HepG2 (cell line): Measurements from ENCODE around the gene NEK3. TPM values are rescaled to one million over a fixed set of nuclear protein-coding genes. Genes with fewer than 3 reads are reported as not detected.
"Not testable (repeated sequence)": the region's sequence is repeated elsewhere in the genome, so short reads cannot be mapped to it uniquely, and the experiment has no call there.

Source experiments
- ATAC-seq: fragments of 200-7000 bp; cut with Tn5 transposase; 3 replicates; pipeline ENCODE4 v1.9.1; 2020; ENCODE audit warnings: mild to moderate bottlenecking, moderate library complexity
- BruUV-seq: library from RNA; stranded (reverse); fragments of 400-500 nt; replicated peaks from 2 replicates; lab custom pipeline; 2021; lab: Mats Ljungman, UMichigan
- CTCF ChIA-PET: fragments of 300-600 bp; formaldehyde crosslinking; extraction: SDS; loops from one replicate; lab custom pipeline; 2021; ENCODE audit warnings: low total read pairs, inconsistent platforms, low intra/inter-chr PET ratio; lab: Yijun Ruan, JAX
- POLR2A ChIA-PET: fragments of 350-600 bp; sonication (Branson Sonifier 250); formaldehyde crosslinking; loops from one replicate; lab custom pipeline; 2020; ENCODE audit warnings: antibody characterized with exemption, inconsistent platforms; lab: Yijun Ruan, JAX
- DNase-seq: peaks from one replicate; pipeline ENCODE4 v3.0.0-alpha.2; 2015; ENCODE audit warnings: low spot score
- FAIRE-seq: peaks from 3 replicates; lab custom pipeline; 2011; peaks lifted over from hg19 to GRCh38; lab: Jason Lieb, UNC
- H2AFZ ChIP-seq: one replicate; pipeline ENCODE4 v1.6.1; 2011; ENCODE audit warnings: low read length, inconsistent platforms
- H3K27ac ChIP-seq: fragments of 300-600 bp; 3 replicates; pipeline ENCODE4 v1.8.0; 2011; ENCODE audit warnings: mixed run types, mild to moderate bottlenecking, mixed read lengths, low read length, inconsistent platforms; ENCODE audit not compliant: insufficient read depth; ENCODE audit errors: extremely low read length
- H3K27me3 ChIP-seq, 2 experiments: fragments of 200-600 bp in 1 of 2; 2 replicates in 1 of 2; 3 replicates in 1 of 2; pipeline versions ENCODE4 v1.6.0 to v1.8.0; 2011; ENCODE audit warnings: low read length in 2 of 2, mild to moderate bottlenecking in 2 of 2, moderate library complexity in 2 of 2, inconsistent platforms in 1 of 2; ENCODE audit not compliant: insufficient read depth in 2 of 2, control insufficient read depth in 1 of 2
- H3K36me3 ChIP-seq, 2 experiments: fragments of 200-600 bp in 1 of 2; replicated peaks in 1 of 2; 2 replicates in 1 of 2; 3 replicates in 1 of 2; pipeline versions ENCODE4 v1.5.1 to v1.8.0; 2011; ENCODE audit warnings: low read length in 2 of 2, inconsistent platforms in 1 of 2; ENCODE audit not compliant: insufficient read depth in 2 of 2, control insufficient read depth in 1 of 2
- H3K4me1 ChIP-seq: 2 replicates; pipeline ENCODE4 v1.5.1; 2012; ENCODE audit warnings: low read length, inconsistent platforms; ENCODE audit not compliant: insufficient read depth
- H3K4me2 ChIP-seq: 2 replicates; pipeline ENCODE4 v1.6.0; 2011; ENCODE audit warnings: low read depth, low read length, inconsistent platforms
- H3K4me3 ChIP-seq, 3 experiments: fragments of 200-600 bp in 1 of 3; sonication (generic), shearing (Covaris generic) in 1 of 3; replicated peaks in 1 of 3; 2 replicates each; pipeline ENCODE4 v1.5.1; 2011 to 2016; ENCODE audit warnings: low read length in 3 of 3, inconsistent platforms in 2 of 3, low read depth in 2 of 3, mild to moderate bottlenecking in 2 of 3, control low read depth in 1 of 3, mixed read lengths in 1 of 3; ENCODE audit not compliant: insufficient read depth in 1 of 3
- H3K79me2 ChIP-seq: one replicate; pipeline ENCODE4 v1.6.1; 2011; ENCODE audit warnings: low read length, inconsistent platforms; ENCODE audit not compliant: insufficient read depth
- H3K9ac ChIP-seq: 2 replicates; pipeline ENCODE4 v1.6.0; 2011; ENCODE audit warnings: mild to moderate bottlenecking, low read depth, low read length, inconsistent platforms; ENCODE audit not compliant: insufficient read depth
- H3K9me3 ChIP-seq: 2 replicates; pipeline ENCODE4 v1.5.1; 2012; ENCODE audit warnings: mild to moderate bottlenecking, low read length
- H4K20me1 ChIP-seq: 2 replicates; pipeline ENCODE4 v1.6.0; 2011; ENCODE audit warnings: inconsistent platforms, mild to moderate bottlenecking, low read length, moderate library complexity; ENCODE audit not compliant: insufficient read depth
- CEBPB ChIP-seq: IDR thresholded peaks from 2 replicates; pipeline ENCODE4 v1.6.1; 2011; ENCODE audit warnings: low read depth, low read length, improper control_type of control experiment, borderline replicate concordance
- CEBPG ChIP-seq: IDR thresholded peaks from 2 replicates; pipeline ENCODE4 v1.6.1; 2016
- ZBTB33 ChIP-seq: sonication (generic); formaldehyde crosslinking; IDR thresholded peaks from 2 replicates; pipeline ENCODE4 v1.4.0; 2020; ENCODE audit warnings: missing genetic modification reagents
- ZNF770 ChIP-seq: sonication (generic); formaldehyde crosslinking; IDR thresholded peaks from 2 replicates; pipeline ENCODE4 v1.5.0; 2020; ENCODE audit warnings: mild to moderate bottlenecking, missing genetic modification reagents
- WGBS: methylation state at CpG from one replicate; pipeline ENCODE4 v1.1.6; 2017; ENCODE audit warnings: low lambda C conversion rate; 5-methylcytosine and 5-hydroxymethylcytosine counted together
- in situ Hi-C: cut with HindIII; loops from 2 replicates; pipeline ENCODE4 v1.10.0; 2017; ENCODE audit warnings: low pct_unique_long_range_greater_than_20kb; ENCODE audit not compliant: extremely low pct_ligation_motif_present
- intact Hi-C: fragments of 100-400 bp; cut with micrococcal nuclease; formaldehyde crosslinking; loops from one replicate; pipeline ENCODE4 v1.10.0; 2022; ENCODE audit not compliant: unreplicated experiment
- polyA plus RNA-seq, 8 experiments: library from polyadenylated mRNA; depleted of rRNA in 3 of 8; stranded (reverse) in 7 of 8; unstranded in 1 of 8; fragments of >200 nt; fragmentation: Illumina TruSeq in 4 of 8; extraction: Trizol in 4 of 8; gene quantifications; 2 replicates each; pipeline versions ENCODE4 v1.2.1 to v1.2.3, GENCODE V29; 2011 to 2016; ENCODE audit warnings: low read depth in 4 of 8, missing spikeins in 1 of 8, mixed read lengths in 1 of 8; ENCODE audit not compliant: insufficient read depth in 1 of 8
- total RNA-seq, 5 experiments: library from RNA; depleted of rRNA; stranded (reverse); fragments of >200 nt; fragmentation: Illumina TruSeq; extraction: Trizol; gene quantifications; 2 replicates each; pipeline ENCODE4 v1.2.3, GENCODE V29; 2016; ENCODE audit warnings: low read depth in 1 of 5

NEK3 gene
- total and polyA plus RNA-seq, 2 of the 13 experiments (the other 11 are each of a cell fraction or from before 2014, with no cell fraction given) = 36.7 to 68.2 TPM

GRCh38 chr13:52102423-52102822 lies 57.0 kb downstream of the NEK3 start:
- in situ Hi-C loops, FAIRE-seq, BruUV-seq, H3K36me3 ChIP-seq, H3K27me3 ChIP-seq, H3K79me2 ChIP-seq, CTCF ChIA-PET, H3K9ac ChIP-seq, DNase-seq, H3K27ac ChIP-seq, H3K9me3 ChIP-seq, H3K4me3 ChIP-seq, intact Hi-C loops, H3K4me2 ChIP-seq, H4K20me1 ChIP-seq, ATAC-seq, H2AFZ ChIP-seq: not testable (repeated sequence)
- POLR2A ChIA-PET = interaction anchor here (1.5 kb wide), 1 partner anchor 14 kb away, joined by 3 read pairs; no protein-coding TSS in a partner anchor
- WGBS = 85% methylated on average over 3 of the region's 3 CpGs
- H3K4me1 ChIP-seq = peaks cover 38% of the 10 kb centered on the region
- peak; percentile 67 for TF ChIP-seq CEBPG (CRISPR knock-in tag)
- peak; percentile 76; the same call in 1 of the 2 replicates for TF ChIP-seq ZNF770 (CRISPR knock-in tag)
- TF ChIP-seq CEBPB = peak; percentile 73
- TF ChIP-seq ZBTB33 (CRISPR knock-in tag) = peak; percentile 30; the same call in 1 of the 2 replicates
